Caki2 (cell line): ENCODE results near the gene SEPHS1. TPM values are rescaled to one million over a fixed set of nuclear protein-coding genes. Genes with fewer than 3 reads are reported as not detected.

ENCODE experiments used
- DNase-seq: peaks from one replicate; pipeline ENCODE4 v3.0.0-alpha.2; 2015; ENCODE audit warnings: low read depth
- in situ Hi-C: cut with HindIII; loops from 2 replicates; pipeline ENCODE4 v1.10.0; 2016; ENCODE audit warnings: low sequenced_read_pairs, low pct_unique_long_range_greater_than_20kb, mixed read lengths
- total RNA-seq: library from RNA; depleted of rRNA; stranded (reverse); fragments of >200 nt; shearing (Covaris generic); gene quantifications from 2 replicates; pipeline ENCODE4 v1.2.3, GENCODE V29; 2014; ENCODE audit warnings: low replicate concordance

SEPHS1 gene
- total RNA-seq, 1 experiment from 2014 or later: 121 TPM

- peak; percentile 80 for DNase-seq
- in situ Hi-C loops: no loop called here
Measured at GRCh38 chr10:13371897-13372470, 23.9 kb upstream of the SEPHS1 start.

- no peak for DNase-seq
- in situ Hi-C loops: no loop called here
Measured at GRCh38 chr10:13366891-13367290, 18.8 kb upstream of the SEPHS1 start.

GRCh38 chr10:13365831-13366230, 17.7 kb upstream of the SEPHS1 start:
- in situ Hi-C loops: no loop called here
- DNase-seq: no peak

GRCh38 chr10:13365243-13365642, 17.1 kb upstream of the SEPHS1 start:
- in situ Hi-C loops: no loop called here
- no peak for DNase-seq

- in situ Hi-C loops: no loop called here
- no peak for DNase-seq
Measured at GRCh38 chr10:13360587-13360986, 12.5 kb upstream of the SEPHS1 start.

- no peak for DNase-seq
- in situ Hi-C loops: no loop called here
Measured at GRCh38 chr10:13356392-13356791, 8.3 kb upstream of the SEPHS1 start.

- in situ Hi-C loops: no loop called here
Measured at GRCh38 chr10:13354783-13355182, 6.7 kb upstream of the SEPHS1 start.

GRCh38 chr10:13352519-13352918, 4.4 kb upstream of the SEPHS1 start:
- in situ Hi-C loops: no loop called here

More at GRCh38 chr10:13354783-13355182, 6.7 kb upstream of the SEPHS1 start:
- no peak for DNase-seq

GRCh38 chr10:13351340-13351915, 3.3 kb upstream of the SEPHS1 start:
- in situ Hi-C loops: no loop called here
- DNase-seq: no peak

More at GRCh38 chr10:13352519-13352918, 4.4 kb upstream of the SEPHS1 start:
- no peak for DNase-seq

GRCh38 chr10:13349463-13350274, 1.6 kb upstream of the SEPHS1 start:
- in situ Hi-C loops: no loop called here
- DNase-seq: peak; percentile 78

- peak; percentile 84 for DNase-seq
Measured at GRCh38 chr10:13347500-13348156, 465 bp downstream of the SEPHS1 start.

GRCh38 chr10:13347043-13347499, 1.0 kb downstream of the SEPHS1 start:
- peak; percentile 47 for DNase-seq

More at GRCh38 chr10:13347500-13348156, 465 bp downstream of the SEPHS1 start:
- in situ Hi-C loops: no loop called here

GRCh38 chr10:13346283-13347042, 1.6 kb downstream of the SEPHS1 start:
- DNase-seq: peak; percentile 32
- in situ Hi-C loops: no loop called here

More at GRCh38 chr10:13347043-13347499, 1.0 kb downstream of the SEPHS1 start:
- in situ Hi-C loops: no loop called here

GRCh38 chr10:13340626-13341376, 7.3 kb downstream of the SEPHS1 start:
- no peak for DNase-seq
- in situ Hi-C loops: no loop called here

GRCh38 chr10:13340068-13340467, 8.0 kb downstream of the SEPHS1 start:
- in situ Hi-C loops: no loop called here
- no peak for DNase-seq

- DNase-seq: no peak
- in situ Hi-C loops: no loop called here
Measured at GRCh38 chr10:13338390-13339110, 9.5 kb downstream of the SEPHS1 start.

- DNase-seq: no peak
- in situ Hi-C loops: no loop called here
Measured at GRCh38 chr10:13337827-13338196, 10.3 kb downstream of the SEPHS1 start.
